Measurements from ENCODE around the gene NPHS1. TPM values are rescaled to one million over a fixed set of nuclear protein-coding genes. Genes with fewer than 3 reads are reported as not detected.

The NPHS1 gene
- polyA plus RNA-seq, 1 donor from 2014 or later = 0.05 TPM

DNA sequence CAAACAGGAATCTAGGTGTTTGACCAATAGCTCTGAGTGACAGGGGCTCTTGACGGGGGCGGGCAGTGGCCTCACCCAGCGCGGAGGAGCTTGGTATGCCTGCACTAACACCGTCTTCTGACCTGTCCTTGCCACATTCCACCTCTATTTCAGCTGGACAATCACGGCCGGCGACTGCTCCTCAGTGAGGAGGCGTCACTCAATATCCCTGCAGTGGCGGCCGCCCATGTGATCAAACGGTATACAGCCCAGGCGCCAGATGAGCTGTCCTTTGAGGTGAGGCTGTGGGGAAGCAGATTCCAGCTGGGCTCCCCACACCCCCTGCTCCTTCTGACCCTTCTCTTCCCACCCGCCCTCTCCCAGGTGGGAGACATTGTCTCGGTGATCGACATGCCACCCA lies 72.2 kb downstream of the NPHS1 start:
- Histone ChIP-seq H3K9ac (ENCODE audit: low read length) (no peak overlapping the region), H3K9me2 (ENCODE audit: insufficient read depth, low read length) (no peaks in the 10 kb centered on the region), H3F3A (ENCODE audit: insufficient read depth, low read length, poor library complexity, severe bottlenecking) (no peaks in the 10 kb centered on the region), H3K79me2 (replicated peaks; ENCODE audit: insufficient read depth, low read length) (peaks cover 25% of the 10 kb centered on the region), H3K36me3 (ENCODE audit: insufficient read depth, low read length) (no peaks in the 10 kb centered on the region), H2AFZ (ENCODE audit: low read depth, low read length) (no peak overlapping the region), H4K20me1 (ENCODE audit: insufficient read depth) (no peaks in the 10 kb centered on the region), H3K4me3 (ENCODE audit: low read length) (no peak overlapping the region), H3K27me3 (ENCODE audit: insufficient read depth, low read depth, low read length) (no peaks in the 10 kb centered on the region), H3K4me2 (ENCODE audit: low read length) (no peak overlapping the region), H3K27ac (ENCODE audit: low read length) (no peak overlapping the region), H3K9me3 (ENCODE audit: low read length) (no peaks in the 10 kb centered on the region)
- TF ChIP-seq RAD21 (conservative IDR thresholded peaks at IDR 0.05) (no peak), SMC3 (conservative IDR thresholded peaks at IDR 0.05; ENCODE audit: poor library complexity) (no peak), EP300 (conservative IDR thresholded peaks at IDR 0.05; ENCODE audit: poor library complexity, severe bottlenecking) (no peak), POLR2AphosphoS5 (IDR thresholded peaks at IDR 0.05) (no peak), EZH2 (IDR thresholded peaks at IDR 0.05; ENCODE audit: borderline replicate concordance, insufficient read depth, low read length, poor library complexity, severe bottlenecking) (no peak), TAF1 (IDR thresholded peaks at IDR 0.05; ENCODE audit: low read depth) (no peak), MXI1 (conservative IDR thresholded peaks at IDR 0.05; ENCODE audit: poor library complexity, severe bottlenecking) (no peak)
- TF ChIP-seq, protein P1, sequence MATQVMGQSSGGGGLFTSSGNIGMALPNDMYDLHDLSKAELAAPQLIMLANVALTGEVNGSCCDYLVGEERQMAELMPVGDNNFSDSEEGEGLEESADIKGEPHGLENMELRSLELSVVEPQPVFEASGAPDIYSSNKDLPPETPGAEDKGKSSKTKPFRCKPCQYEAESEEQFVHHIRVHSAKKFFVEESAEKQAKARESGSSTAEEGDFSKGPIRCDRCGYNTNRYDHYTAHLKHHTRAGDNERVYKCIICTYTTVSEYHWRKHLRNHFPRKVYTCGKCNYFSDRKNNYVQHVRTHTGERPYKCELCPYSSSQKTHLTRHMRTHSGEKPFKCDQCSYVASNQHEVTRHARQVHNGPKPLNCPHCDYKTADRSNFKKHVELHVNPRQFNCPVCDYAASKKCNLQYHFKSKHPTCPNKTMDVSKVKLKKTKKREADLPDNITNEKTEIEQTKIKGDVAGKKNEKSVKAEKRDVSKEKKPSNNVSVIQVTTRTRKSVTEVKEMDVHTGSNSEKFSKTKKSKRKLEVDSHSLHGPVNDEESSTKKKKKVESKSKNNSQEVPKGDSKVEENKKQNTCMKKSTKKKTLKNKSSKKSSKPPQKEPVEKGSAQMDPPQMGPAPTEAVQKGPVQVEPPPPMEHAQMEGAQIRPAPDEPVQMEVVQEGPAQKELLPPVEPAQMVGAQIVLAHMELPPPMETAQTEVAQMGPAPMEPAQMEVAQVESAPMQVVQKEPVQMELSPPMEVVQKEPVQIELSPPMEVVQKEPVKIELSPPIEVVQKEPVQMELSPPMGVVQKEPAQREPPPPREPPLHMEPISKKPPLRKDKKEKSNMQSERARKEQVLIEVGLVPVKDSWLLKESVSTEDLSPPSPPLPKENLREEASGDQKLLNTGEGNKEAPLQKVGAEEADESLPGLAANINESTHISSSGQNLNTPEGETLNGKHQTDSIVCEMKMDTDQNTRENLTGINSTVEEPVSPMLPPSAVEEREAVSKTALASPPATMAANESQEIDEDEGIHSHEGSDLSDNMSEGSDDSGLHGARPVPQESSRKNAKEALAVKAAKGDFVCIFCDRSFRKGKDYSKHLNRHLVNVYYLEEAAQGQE (IDR thresholded peaks at IDR 0.05; ENCODE audit: borderline replicate concordance) = no peak
- TF ChIP-seq, protein P2, sequence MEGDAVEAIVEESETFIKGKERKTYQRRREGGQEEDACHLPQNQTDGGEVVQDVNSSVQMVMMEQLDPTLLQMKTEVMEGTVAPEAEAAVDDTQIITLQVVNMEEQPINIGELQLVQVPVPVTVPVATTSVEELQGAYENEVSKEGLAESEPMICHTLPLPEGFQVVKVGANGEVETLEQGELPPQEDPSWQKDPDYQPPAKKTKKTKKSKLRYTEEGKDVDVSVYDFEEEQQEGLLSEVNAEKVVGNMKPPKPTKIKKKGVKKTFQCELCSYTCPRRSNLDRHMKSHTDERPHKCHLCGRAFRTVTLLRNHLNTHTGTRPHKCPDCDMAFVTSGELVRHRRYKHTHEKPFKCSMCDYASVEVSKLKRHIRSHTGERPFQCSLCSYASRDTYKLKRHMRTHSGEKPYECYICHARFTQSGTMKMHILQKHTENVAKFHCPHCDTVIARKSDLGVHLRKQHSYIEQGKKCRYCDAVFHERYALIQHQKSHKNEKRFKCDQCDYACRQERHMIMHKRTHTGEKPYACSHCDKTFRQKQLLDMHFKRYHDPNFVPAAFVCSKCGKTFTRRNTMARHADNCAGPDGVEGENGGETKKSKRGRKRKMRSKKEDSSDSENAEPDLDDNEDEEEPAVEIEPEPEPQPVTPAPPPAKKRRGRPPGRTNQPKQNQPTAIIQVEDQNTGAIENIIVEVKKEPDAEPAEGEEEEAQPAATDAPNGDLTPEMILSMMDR (IDR thresholded peaks at IDR 0.05; ENCODE audit: poor library complexity, severe bottlenecking) = no peak

DNA sequence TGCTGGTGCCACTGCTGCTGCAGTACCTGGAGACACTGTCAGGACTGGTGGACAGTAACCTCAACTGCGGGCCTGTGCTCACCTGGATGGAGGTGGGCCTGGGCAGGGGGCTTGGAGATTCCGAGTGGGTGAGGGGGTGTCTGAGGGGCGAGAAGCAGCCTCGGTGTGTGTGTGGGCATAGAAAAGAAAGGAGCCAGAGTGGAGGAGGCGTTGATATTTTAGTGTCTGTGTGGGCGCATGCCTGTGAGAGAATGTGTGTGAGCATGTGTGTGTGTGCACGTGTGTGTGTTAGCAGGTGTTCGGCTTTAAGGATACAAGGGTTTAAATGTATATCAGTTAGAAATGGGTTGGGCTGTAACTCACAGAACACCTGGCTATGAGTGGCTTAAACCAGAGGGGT lies 73.3 kb downstream of the NPHS1 start:
- Histone ChIP-seq H3K36me3 (ENCODE audit: insufficient read depth, low read length) (no peaks in the 10 kb centered on the region), H3K27me3 (ENCODE audit: insufficient read depth, low read depth, low read length) (no peaks in the 10 kb centered on the region), H3K79me2 (replicated peaks; ENCODE audit: insufficient read depth, low read length) (peaks cover 25% of the 10 kb centered on the region), H3F3A (ENCODE audit: insufficient read depth, low read length, poor library complexity, severe bottlenecking) (no peaks in the 10 kb centered on the region), H3K9ac (ENCODE audit: low read length) (no peak overlapping the region), H4K20me1 (ENCODE audit: insufficient read depth) (no peaks in the 10 kb centered on the region), H2AFZ (ENCODE audit: low read depth, low read length) (no peak overlapping the region), H3K9me2 (ENCODE audit: insufficient read depth, low read length) (no peaks in the 10 kb centered on the region), H3K4me2 (ENCODE audit: low read length) (no peak overlapping the region), H3K4me3 (ENCODE audit: low read length) (peak overlapping the region; percentile 86), H3K27ac (ENCODE audit: low read length) (no peak overlapping the region), H3K9me3 (ENCODE audit: low read length) (no peaks in the 10 kb centered on the region)
- no peak for TF ChIP-seq EZH2 (IDR thresholded peaks at IDR 0.05; ENCODE audit: borderline replicate concordance, insufficient read depth, low read length, poor library complexity, severe bottlenecking)
- TF ChIP-seq RAD21 (conservative IDR thresholded peaks at IDR 0.05) = no peak
- TF ChIP-seq POLR2AphosphoS5 (IDR thresholded peaks at IDR 0.05) = no peak
- TF ChIP-seq EP300 (conservative IDR thresholded peaks at IDR 0.05; ENCODE audit: poor library complexity, severe bottlenecking) = no peak
- no peak for TF ChIP-seq SMC3 (conservative IDR thresholded peaks at IDR 0.05; ENCODE audit: poor library complexity)
- TF ChIP-seq, protein P1 (IDR thresholded peaks at IDR 0.05; ENCODE audit: borderline replicate concordance) = no peak
- TF ChIP-seq TAF1 (IDR thresholded peaks at IDR 0.05; ENCODE audit: low read depth) = no peak
- TF ChIP-seq, protein P2 (IDR thresholded peaks at IDR 0.05; ENCODE audit: poor library complexity, severe bottlenecking) = no peak
- no peak for TF ChIP-seq MXI1 (conservative IDR thresholded peaks at IDR 0.05; ENCODE audit: poor library complexity, severe bottlenecking)

All from neural cell (in vitro differentiated cells).